ENCODE measurements around the gene LMBRD2.

LMBRD2 gene

DNA sequence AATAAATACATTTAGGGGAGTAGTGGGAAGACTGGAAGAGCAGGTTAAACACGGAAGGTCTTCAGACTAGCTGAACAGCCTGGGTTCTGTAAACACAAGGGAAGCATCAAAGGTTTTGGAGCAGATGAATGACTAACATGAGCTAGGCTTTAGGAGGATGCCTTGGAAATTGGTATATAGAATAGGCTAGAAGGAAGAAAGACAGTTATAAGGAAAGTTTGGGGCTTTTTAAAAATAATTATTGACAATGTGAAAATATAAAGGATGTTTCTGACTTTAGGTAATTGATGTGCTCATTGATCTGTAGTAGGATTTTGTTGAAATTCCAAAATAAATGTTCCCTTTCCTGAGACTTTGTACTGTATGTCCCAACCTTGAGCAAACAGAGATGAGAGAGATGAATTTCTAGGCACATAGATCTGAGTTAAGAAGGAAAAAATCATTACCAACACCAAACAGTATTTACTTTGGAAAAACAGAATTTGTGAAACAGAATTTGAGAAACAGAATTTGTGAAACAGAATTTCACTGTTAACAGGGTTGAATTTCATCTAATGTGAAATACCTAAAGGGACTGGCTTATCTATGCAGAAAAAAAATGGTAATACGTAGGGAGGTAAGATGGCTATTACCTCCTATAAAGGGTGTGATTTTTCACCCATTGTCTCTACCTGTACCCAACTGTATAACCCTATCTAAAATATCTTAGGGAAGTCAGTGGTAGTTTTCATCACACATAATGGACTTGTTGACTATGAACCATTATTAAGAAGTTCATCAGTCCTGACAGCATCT is 29.1 kb upstream of the LMBRD2 start:
- H3K27ac ChIP-seq: no peak overlapping the region
- TF ChIP-seq ZFX (IDR thresholded peaks at IDR 0.05): no peak
- TF ChIP-seq, protein P1, sequence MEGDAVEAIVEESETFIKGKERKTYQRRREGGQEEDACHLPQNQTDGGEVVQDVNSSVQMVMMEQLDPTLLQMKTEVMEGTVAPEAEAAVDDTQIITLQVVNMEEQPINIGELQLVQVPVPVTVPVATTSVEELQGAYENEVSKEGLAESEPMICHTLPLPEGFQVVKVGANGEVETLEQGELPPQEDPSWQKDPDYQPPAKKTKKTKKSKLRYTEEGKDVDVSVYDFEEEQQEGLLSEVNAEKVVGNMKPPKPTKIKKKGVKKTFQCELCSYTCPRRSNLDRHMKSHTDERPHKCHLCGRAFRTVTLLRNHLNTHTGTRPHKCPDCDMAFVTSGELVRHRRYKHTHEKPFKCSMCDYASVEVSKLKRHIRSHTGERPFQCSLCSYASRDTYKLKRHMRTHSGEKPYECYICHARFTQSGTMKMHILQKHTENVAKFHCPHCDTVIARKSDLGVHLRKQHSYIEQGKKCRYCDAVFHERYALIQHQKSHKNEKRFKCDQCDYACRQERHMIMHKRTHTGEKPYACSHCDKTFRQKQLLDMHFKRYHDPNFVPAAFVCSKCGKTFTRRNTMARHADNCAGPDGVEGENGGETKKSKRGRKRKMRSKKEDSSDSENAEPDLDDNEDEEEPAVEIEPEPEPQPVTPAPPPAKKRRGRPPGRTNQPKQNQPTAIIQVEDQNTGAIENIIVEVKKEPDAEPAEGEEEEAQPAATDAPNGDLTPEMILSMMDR (conservative IDR thresholded peaks at IDR 0.05): no peak

DNA sequence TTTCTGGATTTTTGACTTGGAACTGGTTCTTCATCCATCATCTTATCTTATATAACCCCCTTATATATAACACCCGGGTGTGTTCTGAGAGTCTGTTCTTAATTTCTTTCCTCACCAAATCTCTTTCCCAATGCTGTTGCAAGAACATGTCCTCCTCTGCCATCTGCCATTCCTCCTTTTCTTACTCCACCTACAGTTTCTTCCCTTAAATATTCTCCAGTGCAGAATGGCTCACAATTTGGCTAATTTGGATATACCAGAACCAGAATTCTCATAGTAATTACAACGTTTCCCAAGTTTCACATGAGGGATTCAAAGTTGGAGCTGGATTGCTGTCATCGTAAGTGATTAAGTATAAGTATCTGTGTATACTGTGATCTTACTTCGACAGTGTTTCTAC is 28.3 kb upstream of the LMBRD2 start:
- TF ChIP-seq, protein P1 (conservative IDR thresholded peaks at IDR 0.05): no peak
- TF ChIP-seq ZFX (IDR thresholded peaks at IDR 0.05): no peak
- no peak overlapping the region for H3K27ac ChIP-seq

DNA sequence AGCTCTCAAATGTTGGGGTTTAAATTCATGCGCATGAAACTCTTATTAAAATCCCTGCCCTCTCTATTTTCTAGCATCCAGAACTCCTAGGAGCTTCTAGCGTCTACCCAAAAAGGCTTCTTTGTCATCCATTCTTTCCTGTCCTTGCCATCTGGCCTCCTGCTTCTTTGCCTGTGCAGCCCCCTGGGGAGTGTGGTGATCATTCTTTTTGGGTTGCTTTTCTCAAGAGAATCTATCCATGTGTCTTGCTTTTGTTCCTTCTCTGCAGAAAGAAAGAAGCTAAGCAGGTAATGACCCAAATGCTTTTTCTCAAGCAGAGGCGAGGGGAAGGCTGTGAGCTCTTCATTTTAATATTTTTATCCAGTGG is 26.8 kb upstream of the LMBRD2 start:
- no peak for TF ChIP-seq ZFX (IDR thresholded peaks at IDR 0.05)
- TF ChIP-seq, protein P1 (conservative IDR thresholded peaks at IDR 0.05): no peak

DNA sequence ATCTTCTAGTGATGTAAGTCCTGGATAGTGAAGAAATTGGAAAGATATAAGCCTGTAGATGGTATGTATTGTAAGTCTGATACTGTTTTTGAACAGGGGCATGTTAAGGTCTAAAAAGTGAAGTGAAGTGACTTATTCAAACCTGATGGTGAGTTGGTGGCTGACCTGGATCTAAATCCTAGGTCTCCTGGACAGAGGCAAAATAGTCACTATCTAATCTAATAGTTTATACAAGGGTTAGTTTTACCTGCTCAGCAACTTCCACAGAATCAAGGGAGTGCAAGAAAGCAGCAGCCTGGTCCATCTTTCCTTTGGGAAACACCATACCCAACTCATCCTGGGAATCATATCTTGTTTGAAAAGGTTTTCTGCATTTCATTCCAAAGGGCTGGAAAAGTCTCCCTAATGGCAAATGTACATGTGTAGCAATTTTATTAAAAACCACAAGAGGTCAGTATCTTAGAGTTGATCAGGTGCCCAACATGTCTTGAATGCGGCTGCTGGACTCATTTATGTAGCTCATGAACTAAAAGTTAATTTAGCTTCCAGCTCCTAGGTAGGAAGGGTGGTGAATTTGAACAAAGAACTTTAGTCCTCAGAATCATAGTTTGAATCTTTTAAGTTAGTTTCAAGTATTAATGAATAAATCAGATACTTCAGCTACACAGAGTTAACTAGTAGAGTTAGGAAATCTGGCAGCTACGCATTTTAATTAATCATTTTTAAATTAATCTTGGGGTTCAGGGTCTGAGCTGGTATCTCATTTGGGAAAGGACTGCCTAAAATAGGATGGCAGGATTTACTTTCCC is 26.2 kb upstream of the LMBRD2 start:
- TF ChIP-seq, protein P1 (conservative IDR thresholded peaks at IDR 0.05): peak; percentile 83
- no peak for TF ChIP-seq ZFX (IDR thresholded peaks at IDR 0.05)
- no peak overlapping the region for H3K27ac ChIP-seq

More for the DNA sequence above, 26.8 kb upstream of the LMBRD2 start:
- no peak overlapping the region for H3K27ac ChIP-seq

DNA sequence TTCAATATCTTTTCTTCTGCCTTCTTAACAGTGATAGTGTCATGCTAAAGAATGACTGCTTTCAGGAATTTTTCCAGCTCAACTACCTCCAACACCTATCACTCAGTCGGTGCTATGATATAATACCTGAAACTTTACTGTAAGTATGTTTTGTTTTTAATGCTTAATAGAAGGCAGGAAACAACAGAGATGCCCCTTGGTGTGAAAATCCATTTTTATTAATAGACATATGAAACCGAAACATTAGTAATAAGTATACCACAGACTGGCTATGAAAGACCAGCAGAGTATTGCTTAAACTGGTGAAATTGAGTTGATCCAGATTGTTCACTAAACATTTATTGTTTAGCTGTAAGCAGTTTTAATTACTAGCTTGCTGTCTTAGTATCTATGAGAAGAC is 25.5 kb upstream of the LMBRD2 start:
- TF ChIP-seq ZFX (IDR thresholded peaks at IDR 0.05): no peak
- TF ChIP-seq, protein P1 (conservative IDR thresholded peaks at IDR 0.05): no peak
- no peak overlapping the region for H3K27ac ChIP-seq

DNA sequence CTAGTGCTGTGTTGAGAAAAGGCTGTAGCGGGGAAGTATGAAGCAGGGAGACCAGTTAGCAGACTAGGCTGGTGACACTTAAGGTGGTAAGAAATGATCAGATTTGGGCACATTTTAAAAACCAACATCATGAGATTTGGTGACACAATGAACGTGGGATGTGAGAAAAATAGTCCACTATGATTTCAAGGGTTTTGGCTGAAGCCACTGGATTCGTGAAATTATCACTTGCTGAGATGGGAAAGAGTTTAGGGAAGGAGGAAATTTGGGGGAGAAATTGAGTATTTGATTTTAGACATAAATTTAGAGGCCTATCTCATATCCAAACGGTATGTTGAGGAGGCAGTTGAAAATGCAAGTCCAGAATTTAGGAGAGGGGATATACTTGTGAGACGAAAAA is 23.4 kb upstream of the LMBRD2 start:
- no peak overlapping the region for H3K27ac ChIP-seq
- TF ChIP-seq, protein P1 (conservative IDR thresholded peaks at IDR 0.05): no peak
- TF ChIP-seq ZFX (IDR thresholded peaks at IDR 0.05): no peak

DNA sequence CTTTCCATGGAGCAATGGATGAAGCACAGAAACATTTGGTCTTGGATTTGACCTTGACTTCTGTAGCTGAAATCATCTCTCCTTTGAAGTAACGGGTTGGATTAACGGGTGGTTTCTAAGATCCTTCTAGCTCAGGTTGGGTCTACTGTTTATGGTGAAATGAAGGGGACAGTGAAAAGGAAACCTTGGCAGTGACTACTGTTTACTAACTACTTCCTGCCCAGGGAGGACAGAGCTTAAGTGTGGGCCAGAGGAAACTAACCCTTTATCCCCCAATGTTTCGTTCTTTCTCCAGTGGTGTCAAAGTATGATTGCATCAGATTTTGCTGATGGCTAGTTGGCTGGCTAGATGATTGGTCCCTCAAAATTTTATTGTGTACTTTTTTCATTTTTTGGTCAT is 22.4 kb upstream of the LMBRD2 start:
- no peak overlapping the region for H3K27ac ChIP-seq
- TF ChIP-seq ZFX (IDR thresholded peaks at IDR 0.05): no peak
- TF ChIP-seq, protein P1 (conservative IDR thresholded peaks at IDR 0.05): no peak
